ENCODE measurements around the gene BTBD9.
"Not testable (repeated sequence)": the region's sequence is repeated elsewhere in the genome, so short reads cannot be mapped to it uniquely, and the experiment has no call there.

Gene BTBD9

GRCh38 chr6:38133932-38134703 lies 505.6 kb downstream of the BTBD9 start:
- Mint-ChIP-seq H3K9me3 (peaks cover 0 to 9% of the 10 kb centered on the region in 2 donors), H3K27ac (peak overlapping the region in 1 of 2 donors; percentile 55), H3K4me1 (peaks cover 51% of the 10 kb centered on the region), H3K27me3 (no peaks in the 10 kb centered on the region), H3K4me3 (no peak overlapping the region)
- DNase-seq, result no peak
- ATAC-seq, result no peak

- H3K4me1 Mint-ChIP-seq, result peaks cover 45% of the 10 kb centered on the region
- DNase-seq (peak in 1 of 2 donors; percentile 32), ATAC-seq (peak; percentile 95)
- peak overlapping the region; percentile 67 to 75 for H3K4me3 Mint-ChIP-seq
- H3K27me3 Mint-ChIP-seq, result no peaks in the 10 kb centered on the region
- peaks cover 0 to 9% of the 10 kb centered on the region in 2 donors for H3K9me3 Mint-ChIP-seq
- H3K27ac Mint-ChIP-seq, result no peak overlapping the region
Measured at GRCh38 chr6:38131527-38131965, 508.2 kb downstream of the BTBD9 start.

- no peak for DNase-seq
Measured at GRCh38 chr6:38127284-38127683, 512.4 kb downstream of the BTBD9 start.

GRCh38 chr6:38124224-38124926 lies 515.4 kb downstream of the BTBD9 start:
- H3K27ac Mint-ChIP-seq, result not testable (repeated sequence)
- peak; percentile 33 for ATAC-seq

More at GRCh38 chr6:38127284-38127683, 512.4 kb downstream of the BTBD9 start:
- Mint-ChIP-seq H3K9me3 (peaks cover 6 to 9% of the 10 kb centered on the region in 2 donors), H3K4me3 (no peak overlapping the region), H3K27ac (no peak overlapping the region), H3K4me1 (peaks cover 30% of the 10 kb centered on the region), H3K27me3 (no peaks in the 10 kb centered on the region)
- no peak for ATAC-seq

GRCh38 chr6:38119516-38119915 lies 520.2 kb downstream of the BTBD9 start:
- ATAC-seq, result no peak
- Mint-ChIP-seq H3K4me3 (no peak overlapping the region), H3K27ac (no peak overlapping the region), H3K27me3 (no peaks in the 10 kb centered on the region), H3K9me3 (peaks cover 0 to 6% of the 10 kb centered on the region in 2 donors), H3K4me1 (peaks cover 10% of the 10 kb centered on the region)
- no peak for DNase-seq

More at GRCh38 chr6:38124224-38124926, 515.4 kb downstream of the BTBD9 start:
- not testable (repeated sequence) for H3K4me1 Mint-ChIP-seq, H3K4me3 Mint-ChIP-seq, H3K9me3 Mint-ChIP-seq, H3K27me3 Mint-ChIP-seq, DNase-seq

GRCh38 chr6:38118791-38119365 lies 520.9 kb downstream of the BTBD9 start:
- ATAC-seq, result no peak
- no peak overlapping the region for H3K4me3 Mint-ChIP-seq

More at GRCh38 chr6:38118791-38119365, 520.9 kb downstream of the BTBD9 start:
- Mint-ChIP-seq H3K4me1 (peaks cover 10% of the 10 kb centered on the region), H3K27me3 (no peaks in the 10 kb centered on the region), H3K9me3 (peaks cover 0 to 6% of the 10 kb centered on the region in 2 donors), H3K27ac (no peak overlapping the region)
- DNase-seq, result no peak
